NCI-H1417 (cell line): ENCODE results near the gene CDH4.

Source experiments
- DNase-seq, 3 experiments: peaks; one replicate each; lab custom pipeline; 2025; lab: John Stamatoyannopoulos, UW

Gene CDH4

DNA sequence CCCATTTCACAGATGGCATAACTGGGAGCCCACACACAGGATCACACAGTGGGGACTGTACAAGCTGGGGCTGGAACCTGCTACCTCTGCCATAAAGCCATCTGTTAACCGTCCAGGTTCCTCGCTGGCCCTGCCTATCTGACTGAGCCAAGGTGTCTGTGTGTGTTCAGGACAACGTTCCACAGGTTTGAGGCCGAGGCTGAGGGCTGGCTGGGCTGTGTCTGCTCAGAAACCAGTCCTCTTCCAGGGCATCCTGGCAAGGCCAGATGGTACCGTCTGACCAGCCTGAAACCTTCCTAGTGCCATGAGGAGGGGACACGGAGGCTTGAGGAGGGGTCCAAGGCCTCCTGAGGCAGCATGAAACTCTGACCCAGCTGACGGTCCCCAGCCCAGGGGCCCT, 663.0 kb downstream of the CDH4 start:
- no peak for DNase-seq

DNA sequence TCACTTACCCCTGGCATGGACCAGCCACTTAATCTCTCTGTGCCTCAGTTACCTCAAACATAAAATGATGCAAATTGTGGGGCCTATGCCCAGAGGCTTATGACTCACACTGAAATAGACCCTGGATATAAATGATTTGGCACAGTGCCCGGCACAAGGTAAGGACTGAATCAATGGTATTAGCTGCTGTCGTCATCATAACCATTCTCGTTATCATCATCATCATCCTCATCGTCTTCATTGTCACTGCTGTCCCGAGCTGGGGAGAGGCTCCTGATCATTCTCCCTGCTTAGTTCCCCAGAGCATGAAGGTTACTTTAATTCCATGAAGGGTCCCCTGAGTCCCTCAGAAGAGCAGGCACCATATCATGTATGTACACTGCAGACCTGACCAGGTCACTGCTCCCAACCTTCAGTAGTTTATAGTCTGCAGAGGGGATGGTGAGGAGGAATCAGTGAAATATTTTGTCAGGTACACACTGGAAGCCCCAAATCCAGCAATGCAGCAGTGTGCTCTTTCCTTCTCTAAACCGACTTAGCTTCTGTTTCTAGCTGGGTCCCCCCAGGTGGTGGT, 664.3 kb downstream of the CDH4 start:
- DNase-seq = no peak

DNA sequence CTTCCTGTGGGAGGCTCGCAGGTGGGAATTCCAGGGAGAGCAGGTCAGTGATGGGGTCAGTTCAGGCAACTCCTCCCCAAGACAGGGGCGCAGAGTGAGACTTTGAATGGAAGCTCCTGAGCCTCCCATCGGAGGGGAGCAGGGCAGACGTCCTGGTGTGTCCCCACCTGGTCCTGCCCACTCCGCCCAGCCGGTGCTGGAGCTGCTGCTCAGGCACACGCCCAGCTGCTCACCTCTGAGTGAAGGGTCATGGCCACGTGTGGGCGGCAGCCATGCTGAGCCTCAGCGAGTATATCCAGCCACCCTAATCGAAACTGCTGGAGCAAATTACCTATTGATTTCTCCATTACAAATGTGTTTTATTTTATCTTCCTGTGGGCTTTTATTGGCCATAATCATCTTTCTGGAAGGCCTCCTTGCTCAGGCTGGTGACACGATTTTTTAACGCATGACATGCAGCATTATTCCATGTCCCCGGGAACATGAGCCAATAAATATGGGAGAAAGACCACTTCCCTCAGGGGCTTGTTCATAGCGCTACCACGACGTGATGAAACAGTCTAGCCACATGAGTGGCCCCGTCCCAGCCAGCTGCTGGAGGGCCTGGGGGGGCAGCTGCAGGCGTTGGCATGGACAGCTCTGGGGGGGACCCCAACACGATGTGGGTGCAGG, 665.5 kb downstream of the CDH4 start:
- no peak for DNase-seq

DNA sequence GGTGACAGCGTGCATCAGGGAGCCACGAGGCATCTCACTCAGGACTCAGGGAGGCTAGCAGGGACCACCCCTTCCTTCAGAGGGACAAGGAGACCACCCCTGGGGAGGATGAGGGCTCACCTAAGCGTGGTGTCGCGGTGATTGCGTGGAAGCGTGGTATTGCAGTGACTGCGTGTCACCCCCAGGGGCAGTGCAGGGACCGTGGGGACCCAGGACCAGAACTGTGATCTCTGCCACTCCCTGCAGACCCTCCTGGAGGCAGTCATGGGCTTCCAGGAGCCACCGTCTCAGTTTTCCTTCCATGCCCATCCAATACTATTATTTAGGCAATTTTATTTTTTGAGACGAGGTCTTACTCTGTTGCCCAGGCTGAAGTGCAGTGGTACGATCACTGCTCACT, 666.5 kb downstream of the CDH4 start:
- no peak for DNase-seq

DNA sequence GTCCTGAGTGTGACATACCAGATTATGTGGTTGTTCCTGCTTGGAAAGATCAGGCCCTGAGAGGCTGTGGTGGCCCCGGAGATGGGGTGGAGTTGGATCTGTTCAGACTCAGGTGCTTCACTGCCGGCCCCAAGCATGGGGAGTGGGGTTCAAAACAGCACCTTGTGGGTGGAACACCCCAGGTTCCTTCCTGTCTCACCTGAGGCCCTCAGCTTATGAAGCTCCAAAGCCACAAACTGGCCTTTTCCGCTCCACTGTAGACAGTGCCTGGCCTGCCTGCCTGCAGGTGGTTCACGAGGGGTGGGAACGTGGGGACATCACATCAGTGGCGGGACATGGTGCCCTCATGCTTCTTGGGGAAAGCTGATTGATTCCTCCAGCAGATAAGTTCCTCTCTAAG, 667.2 kb downstream of the CDH4 start:
- no peak for DNase-seq

DNA sequence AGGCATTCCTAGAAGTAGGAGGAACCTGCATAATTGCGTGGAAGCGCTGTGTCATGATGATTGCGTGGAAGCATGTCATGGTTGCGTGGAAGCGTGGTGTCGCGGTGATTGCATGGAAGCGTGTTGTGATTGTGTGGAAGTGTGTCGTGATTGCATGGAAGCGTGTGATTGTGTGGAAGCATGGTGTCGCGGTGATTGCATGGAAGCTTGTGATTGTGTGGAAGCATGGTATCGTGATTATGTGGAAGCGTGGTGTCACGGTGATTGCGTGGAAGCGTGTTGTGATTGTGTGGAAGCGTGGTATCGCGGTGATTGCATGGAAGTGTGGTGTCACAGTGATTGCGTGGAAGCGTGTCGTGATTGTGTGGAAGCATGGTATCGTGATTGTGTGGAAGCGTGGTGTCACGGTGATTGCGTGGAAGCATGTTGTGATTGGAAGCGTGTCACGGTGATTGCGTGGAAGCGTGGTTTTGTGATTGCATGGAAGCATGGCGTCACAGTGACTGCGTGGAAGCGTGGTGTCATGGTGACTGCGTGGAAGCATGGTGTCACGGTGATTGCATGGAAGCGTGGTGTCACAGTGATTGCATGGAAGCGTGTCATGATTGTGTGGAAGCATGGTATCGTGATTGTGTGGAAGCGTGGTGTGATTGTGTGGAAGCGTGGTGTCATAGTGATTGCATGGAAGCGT, 667.8 kb downstream of the CDH4 start:
- no peak for DNase-seq

DNA sequence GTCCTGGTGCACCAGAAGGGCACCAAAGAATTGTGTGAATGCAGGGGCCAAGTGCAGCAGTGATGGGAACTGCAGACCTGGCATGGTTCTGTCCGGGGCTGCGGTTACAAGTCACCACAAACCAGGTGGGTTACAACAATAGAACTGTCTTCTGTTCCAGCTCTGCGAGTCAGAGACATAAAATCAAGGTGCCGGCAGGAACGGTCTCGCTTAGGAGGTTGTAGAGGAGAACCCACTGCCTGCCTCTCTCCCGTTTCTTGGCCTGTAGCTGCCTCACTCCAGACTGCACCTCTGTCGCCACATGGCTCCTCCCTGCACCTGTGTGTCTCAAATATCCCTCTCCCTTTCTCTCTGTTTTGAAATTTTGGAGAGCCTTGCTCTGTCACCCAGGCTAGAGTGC, 670.4 kb downstream of the CDH4 start:
- no peak for DNase-seq

DNA sequence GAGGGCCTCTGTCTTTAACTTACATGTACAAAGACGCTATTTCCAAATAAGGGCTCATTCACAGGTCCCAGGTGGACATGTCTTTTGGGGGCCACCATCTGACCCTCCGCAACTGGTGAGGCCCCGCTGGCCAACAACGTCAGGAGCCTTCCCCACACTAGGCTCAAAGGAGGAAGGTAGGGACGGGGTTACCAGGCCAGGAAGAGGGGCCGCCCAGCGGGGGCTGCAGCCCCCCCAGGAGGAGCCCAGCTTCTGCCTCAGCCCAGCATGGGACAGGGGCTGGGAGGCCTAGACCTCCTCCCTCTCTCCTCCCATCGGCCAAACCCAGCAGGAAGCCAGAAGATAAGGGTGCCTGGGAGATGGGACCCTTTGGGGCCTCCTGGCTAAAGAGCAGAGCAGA, 670.9 kb downstream of the CDH4 start:
- no peak for DNase-seq

DNA sequence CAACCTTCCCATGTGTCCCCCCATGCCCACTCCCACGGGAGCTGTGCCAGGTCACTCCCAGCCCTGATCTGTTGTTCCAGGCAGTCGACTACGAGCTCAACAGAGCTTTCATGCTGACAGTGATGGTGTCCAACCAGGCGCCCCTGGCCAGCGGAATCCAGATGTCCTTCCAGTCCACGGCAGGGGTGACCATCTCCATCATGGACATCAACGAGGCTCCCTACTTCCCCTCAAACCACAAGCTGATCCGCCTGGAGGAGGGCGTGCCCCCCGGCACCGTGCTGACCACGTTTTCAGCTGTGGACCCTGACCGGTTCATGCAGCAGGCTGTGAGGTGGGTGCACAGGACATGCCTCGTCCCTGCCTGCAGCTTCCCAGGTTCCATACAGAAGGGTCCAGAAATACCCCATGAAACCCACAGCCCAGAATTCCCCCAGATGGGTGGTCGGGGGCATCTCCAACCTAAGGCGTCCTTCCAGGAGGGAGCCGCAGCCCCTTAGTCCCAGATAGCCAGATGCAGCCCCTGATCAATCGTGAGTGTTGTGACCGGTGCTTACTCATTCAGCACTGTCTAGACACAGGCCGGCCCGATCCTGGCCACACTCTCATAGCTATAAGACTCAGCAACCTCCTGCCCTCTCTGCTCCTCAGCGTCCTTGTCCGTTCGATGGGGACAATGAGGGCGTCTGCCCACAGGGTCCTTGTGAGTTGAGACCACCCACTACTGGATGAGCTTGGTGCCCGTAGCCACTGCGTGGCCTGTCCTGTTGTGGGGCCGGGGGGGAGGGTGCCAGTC, 671.5 kb downstream of the CDH4 start:
- DNase-seq = no peak

DNA sequence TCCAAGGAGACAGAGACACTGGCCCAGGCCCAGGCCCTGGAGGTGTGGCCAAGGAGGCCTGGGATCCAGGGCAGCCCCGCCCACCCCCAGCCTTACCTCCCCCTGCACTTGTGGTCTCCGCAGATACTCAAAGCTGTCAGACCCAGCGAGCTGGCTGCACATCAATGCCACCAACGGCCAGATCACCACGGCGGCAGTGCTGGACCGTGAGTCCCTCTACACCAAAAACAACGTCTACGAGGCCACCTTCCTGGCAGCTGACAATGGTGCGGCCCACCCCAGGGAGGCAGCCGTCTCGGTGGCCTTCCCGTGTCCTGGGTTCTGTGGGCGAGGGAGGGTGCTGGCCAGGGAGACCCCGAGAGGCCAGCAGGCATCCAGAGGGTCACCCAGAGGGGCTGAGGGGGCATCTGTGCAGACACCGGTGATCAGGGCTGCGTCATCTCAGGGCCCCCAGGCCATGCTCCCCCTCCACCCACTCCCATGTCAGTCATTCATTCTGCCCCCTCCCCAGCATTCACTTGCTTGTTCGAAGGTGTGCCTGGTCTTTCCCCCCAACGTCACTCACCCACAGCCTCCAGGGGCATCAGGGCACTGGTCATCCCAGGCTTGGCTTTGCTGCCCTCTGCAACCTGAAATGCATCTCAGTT, 672.3 kb downstream of the CDH4 start:
- DNase-seq = no peak

DNA sequence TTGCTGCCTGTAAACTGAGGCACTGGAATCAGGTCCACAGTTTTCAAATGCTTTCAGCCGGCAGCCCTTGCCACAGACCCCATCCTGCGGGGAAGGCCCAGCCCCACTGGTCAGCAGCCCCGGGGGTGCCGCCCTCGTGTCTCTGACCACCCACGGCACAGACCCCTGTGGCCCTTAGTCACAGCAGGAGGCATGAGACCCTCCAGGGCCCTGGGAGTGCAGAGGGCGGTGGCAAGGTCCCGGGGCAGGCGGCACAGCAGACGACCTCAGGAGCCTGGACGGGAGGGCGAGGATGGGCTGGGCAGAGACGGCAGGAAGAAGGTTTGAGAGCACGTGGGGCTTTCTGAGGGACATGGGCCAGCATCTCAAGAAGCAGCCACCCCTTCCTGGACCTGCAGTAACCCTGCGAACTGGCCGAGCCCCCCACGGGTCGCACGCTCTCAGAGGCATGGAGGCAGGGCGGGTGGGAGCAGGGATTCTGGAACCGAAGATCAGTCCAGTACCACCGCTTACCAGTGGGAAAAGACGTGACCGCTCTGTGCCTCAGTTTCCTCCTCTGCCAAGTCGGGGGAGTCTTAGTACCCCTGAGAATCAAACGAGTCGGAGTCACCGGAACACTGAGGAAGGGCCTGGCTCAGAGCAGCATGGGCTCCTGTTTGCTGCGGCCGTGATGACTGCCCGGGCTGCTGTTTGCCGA, 672.9 kb downstream of the CDH4 start:
- DNase-seq = no peak

DNA sequence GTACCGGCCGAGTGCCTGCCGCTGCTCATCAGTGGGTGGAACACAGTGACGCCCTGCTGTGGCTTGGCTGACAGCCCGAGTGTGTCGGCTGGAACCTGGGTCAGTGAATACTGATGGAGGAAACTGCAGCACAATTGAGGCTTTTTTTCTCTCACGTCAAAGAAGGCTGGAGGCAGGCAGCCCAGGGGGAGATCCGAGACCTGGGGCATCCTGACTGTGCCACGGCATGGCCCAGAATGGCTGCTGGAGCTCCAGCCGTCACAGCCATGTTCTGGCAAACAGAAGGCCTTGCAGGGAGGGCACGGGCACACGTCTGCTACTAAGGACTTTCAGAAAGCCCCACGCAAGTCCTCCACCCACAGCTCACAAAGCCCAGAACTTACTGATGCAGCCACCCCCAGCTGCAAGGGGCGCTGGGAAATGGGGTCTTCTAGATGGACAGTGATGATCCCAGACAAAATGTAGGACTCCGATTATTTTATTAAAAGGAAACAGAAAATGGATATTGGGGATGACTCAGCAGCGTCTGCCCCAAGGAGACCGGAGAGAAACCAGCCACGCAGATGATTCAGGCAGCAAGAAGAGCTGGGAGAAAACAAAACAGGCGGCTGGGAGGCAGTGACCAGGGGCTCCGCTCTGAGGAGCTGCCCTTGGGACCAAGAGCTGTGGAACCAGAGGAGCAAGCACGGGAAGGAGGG, 673.6 kb downstream of the CDH4 start:
- no peak for DNase-seq

DNA sequence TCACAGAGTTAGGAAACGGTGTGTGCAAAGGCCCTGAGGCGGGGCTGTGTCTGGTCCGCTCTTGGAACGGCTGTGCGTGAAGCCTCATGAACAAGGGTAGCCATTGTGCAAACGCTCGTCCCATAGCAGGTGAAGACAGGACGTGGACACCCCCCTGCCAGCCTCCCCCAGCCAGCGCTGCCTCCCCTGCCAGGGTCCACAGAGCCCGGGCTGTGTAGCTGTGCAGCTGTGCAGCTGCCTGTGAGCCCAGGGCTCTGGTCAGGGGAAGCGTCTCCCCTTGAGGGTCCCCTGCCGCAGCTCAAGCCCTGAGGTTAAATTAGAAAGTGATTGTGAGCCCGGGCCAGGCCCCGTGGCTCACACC, 674.2 kb downstream of the CDH4 start:
- DNase-seq = no peak

DNA sequence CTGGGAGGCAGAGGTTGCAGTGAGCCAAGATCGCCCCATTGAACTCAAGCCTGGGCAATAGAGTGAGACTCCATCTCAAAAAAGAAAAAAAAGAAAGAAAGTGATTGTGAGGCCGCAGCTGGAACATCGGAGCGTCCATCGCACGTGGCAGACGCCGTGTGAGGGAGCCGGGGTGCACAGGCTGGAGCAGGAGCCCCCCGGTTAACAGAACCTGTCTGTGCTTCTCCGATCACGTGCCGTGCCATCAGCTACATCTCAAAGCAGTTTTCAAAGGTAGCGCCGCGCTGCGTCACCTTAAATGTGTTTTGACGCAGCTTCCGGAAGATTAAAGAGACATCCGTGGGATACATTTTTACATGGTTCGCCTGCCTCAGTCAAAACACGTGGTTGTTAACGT, 674.7 kb downstream of the CDH4 start:
- DNase-seq = no peak

DNA sequence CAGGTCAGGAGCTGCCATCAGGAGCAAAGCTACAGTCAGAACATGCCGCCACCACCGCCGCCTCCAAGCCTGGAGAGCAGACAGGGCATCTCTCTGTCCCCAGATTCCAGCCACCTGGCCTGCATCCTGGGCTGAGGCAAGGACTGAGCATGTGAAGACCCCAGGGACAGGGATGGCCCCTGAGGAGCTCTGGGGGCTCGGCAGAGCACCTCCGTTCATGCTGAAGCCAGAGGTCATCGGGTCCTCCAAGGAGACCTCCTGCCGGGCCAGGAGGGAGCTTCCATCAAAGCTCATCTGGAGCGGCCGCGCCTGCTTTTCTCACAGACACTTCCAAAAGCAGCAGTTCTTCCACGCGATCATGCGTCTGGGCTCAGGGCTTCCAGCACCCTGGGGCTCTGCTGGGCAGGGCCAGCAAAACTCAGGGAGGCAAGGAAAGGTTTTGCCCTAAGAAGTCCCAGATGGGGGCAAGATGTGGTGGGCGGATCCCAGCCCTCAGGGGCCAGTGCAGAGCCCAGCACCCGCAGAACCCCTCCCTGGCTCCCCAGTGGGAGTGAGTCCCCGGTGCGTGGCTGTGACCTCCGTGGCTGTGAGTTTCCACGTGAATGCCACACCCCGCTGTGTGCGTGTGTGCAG, 675.2 kb downstream of the CDH4 start:
- no peak for DNase-seq

DNA sequence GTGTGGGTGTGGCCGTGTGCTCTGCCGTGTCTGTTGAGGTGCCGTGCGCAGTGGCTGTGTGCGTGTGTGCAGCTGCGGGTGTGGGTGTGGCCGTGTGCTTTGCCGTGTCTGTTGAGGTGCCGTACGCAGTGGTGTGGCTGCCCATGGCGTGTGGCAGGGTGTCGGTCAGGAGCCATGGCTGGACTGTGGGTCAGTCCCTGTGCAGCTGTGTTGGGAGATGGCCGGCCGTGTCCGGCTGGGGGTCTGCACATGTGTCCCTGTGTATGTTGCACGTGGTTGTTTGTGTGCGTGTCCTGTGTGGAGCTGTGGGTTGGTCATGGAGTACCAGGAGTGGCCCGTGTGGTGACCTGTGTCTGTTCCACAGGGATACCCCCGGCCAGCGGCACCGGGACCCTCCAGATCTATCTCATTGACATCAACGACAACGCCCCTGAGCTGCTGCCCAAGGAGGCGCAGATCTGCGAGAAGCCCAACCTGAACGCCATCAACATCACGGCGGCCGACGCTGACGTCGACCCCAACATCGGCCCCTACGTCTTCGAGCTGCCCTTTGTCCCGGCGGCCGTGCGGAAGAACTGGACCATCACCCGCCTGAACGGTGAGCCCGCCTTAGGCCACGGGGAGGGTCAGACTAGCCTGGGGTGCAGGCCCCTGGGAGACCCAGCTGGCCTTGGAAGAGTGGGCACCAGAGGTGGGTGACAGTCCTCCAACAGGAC, 675.9 kb downstream of the CDH4 start:
- DNase-seq = no peak

DNA sequence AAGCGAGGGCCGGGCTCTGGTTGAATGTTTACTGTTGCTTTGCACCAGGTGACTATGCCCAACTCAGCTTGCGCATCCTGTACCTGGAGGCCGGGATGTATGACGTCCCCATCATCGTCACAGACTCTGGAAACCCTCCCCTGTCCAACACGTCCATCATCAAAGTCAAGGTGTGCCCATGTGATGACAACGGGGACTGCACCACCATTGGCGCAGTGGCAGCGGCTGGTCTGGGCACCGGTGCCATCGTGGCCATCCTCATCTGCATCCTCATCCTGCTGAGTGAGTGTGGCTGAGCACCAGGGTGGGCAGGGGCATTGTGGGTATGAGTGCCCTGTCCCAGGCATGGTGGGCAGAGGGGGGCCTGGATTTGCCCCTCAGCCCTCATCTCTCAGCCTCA, 677.5 kb downstream of the CDH4 start:
- no peak for DNase-seq

DNA sequence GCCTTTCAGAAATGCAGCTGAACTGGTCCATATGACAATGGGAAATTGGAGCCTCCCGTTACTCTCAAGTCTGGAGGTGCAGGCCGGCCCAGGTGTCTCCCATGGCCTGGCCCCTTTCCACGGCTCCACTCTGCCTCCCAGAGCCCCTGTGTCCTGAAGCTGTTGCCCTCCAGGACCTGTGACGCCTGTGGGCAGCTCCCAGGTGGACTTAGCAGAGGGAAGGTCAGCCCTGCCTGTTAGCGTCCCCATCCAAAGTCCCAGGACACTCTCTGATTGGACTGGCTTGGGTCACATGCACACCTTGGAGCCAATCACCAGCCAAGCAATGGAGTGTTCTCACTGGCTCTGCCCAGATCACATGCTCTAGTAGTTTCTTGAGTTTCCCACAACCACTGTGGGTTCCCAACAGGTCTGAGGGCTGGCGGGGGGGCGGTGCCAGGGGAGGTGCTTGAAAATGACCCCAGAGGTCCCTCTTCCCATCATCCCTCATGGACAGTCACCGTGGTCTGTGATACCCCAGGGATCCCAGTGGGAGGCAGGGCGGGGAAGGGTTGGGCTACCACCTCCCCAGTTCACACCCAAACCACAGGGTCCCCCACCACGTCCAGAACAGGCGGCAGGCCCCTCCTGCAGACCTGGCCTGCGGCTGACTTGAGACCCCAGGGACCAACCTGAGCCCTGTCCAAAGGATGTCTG, 678.1 kb downstream of the CDH4 start:
- DNase-seq = no peak

DNA sequence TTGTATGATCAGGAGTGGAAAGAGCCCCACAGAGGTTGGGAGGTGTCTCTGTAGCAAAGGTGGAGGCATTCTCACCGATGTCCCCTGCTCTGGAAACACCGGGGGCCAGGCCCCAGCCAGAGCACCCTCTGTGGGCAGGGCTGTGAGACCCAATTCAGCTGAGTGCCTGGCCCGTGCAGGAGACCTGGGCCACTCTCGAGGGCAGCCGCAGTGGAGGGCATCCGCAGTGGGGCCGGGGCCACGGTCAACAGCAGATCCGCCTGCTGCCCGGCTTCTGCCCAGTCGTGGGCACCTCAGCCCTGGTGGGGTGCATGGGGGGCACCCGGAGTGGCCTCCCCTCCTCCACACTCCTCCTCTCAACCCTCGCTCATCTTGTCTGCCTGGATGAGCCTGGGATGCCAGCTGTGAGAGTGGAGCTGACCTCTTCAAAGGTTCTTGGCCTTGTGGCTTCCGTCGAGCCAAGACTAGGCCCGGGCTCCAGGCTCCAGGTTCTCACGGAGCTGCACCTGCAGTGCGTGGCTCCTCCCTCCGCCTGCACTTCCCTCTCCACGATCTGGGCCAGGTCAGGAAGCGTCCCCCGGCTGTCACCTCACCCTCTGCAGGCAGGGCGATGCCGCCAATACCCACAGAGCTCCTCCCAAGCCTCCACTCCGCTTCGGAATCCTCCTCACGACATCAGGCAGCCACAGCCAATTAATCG, 678.9 kb downstream of the CDH4 start:
- DNase-seq = no peak
